Endothelial cell (in vitro differentiated cells): ENCODE results near the gene ORM1. TPM values are rescaled to one million over a fixed set of nuclear protein-coding genes. Genes with fewer than 3 reads are reported as not detected.

Source experiments
- DNase-seq: peaks from one replicate; pipeline ENCODE4 v3.0.0; 2021; ENCODE audit warnings: low spot score
- H3K27ac Mint-ChIP-seq: one replicate; pipeline ENCODE4 v1.8.0; 2021; ENCODE audit warnings: mixed read lengths, inconsistent platforms; ENCODE audit not compliant: unreplicated experiment
- H3K27me3 Mint-ChIP-seq: one replicate; pipeline ENCODE4 v1.8.0; 2021; ENCODE audit warnings: mild to moderate bottlenecking, moderate library complexity, mixed read lengths, inconsistent platforms; ENCODE audit not compliant: unreplicated experiment
- H3K36me3 Mint-ChIP-seq: one replicate; pipeline ENCODE4 v1.8.0; 2021; ENCODE audit warnings: mild to moderate bottlenecking, low read depth, mixed read lengths, inconsistent platforms; ENCODE audit not compliant: unreplicated experiment
- H3K4me1 Mint-ChIP-seq: one replicate; pipeline ENCODE4 v1.8.0; 2021; ENCODE audit warnings: mild to moderate bottlenecking, mixed read lengths, inconsistent platforms; ENCODE audit not compliant: unreplicated experiment
- H3K4me3 Mint-ChIP-seq: one replicate; pipeline ENCODE4 v1.8.0; 2021; ENCODE audit warnings: mild to moderate bottlenecking, mixed read lengths, inconsistent platforms; ENCODE audit not compliant: unreplicated experiment
- H3K9me3 Mint-ChIP-seq: one replicate; pipeline ENCODE4 v1.8.0; 2021; ENCODE audit warnings: mixed read lengths, inconsistent platforms; ENCODE audit not compliant: unreplicated experiment
- total RNA-seq: library from RNA; stranded (reverse); fragmentation: NEBNext Ultra II Directional; extraction: Animal tissue kit (Norgen Biotek cat#: 25700); gene quantifications from one replicate; pipeline ENCODE4 v1.2.1, GENCODE V29; 2021; ENCODE audit not compliant: unreplicated experiment
- TF ChIP-seq, protein P1 (sequence below): fragments of 200-600 bp; sonication (generic); IDR thresholded peaks from one replicate; pipeline ENCODE4 v1.5.0; 2021; ENCODE audit warnings: antibody characterized with exemption; ENCODE audit not compliant: unreplicated experiment

Gene ORM1
- total RNA-seq, 1 donor from 2014 or later: not detected

- Mint-ChIP-seq H3K27ac (no peak overlapping the region), H3K36me3 (peaks cover 42% of the 10 kb centered on the region)
These were observed 42.3 kb downstream of the ORM1 start for GRCh38 chr9:114365194-114365593.

DNA sequence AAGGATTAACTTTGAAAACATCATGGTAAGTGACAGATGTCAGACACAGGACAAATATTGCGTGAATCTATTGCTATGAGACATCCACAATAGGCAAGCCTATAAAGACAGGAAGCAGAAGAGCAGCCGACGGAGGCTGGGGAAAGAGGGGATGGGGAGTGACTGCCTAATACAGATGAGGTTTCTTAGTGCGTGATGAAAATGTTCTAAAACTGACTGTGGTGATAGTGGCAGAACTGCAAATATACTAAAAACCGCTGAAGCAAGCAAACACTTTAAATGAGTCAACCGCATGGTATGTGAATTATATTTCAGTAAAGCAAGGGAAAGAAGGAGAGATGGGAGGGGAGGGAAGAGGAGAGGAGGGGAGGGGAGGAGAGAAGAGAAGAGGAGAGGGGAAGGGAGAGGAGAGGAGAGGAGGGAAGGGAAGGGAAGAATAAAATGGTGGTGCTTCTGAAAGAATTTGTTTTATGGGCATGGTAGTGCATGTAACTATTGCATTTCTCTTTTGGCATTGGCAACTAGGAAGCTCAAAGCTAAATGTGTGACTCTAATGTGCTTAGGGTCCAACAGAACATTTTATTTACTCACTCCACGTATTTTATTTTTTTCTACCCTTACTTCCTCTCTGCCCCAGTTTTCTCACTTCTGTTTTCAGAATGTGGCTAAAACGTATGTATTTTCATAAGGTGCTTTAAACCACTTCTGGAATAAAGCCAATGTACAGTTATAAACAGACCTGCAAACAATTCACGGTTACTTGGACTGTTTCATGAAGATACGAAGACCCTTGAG lies 43.6 kb downstream of the ORM1 start:
- Mint-ChIP-seq H3K27me3 (peaks cover 7% of the 10 kb centered on the region), H3K27ac (no peak overlapping the region), H3K4me3 (peak overlapping the region; percentile 42), H3K4me1 (peaks cover 29% of the 10 kb centered on the region), H3K9me3 (no peaks in the 10 kb centered on the region), H3K36me3 (peaks cover 29% of the 10 kb centered on the region)
- TF ChIP-seq, protein P1, sequence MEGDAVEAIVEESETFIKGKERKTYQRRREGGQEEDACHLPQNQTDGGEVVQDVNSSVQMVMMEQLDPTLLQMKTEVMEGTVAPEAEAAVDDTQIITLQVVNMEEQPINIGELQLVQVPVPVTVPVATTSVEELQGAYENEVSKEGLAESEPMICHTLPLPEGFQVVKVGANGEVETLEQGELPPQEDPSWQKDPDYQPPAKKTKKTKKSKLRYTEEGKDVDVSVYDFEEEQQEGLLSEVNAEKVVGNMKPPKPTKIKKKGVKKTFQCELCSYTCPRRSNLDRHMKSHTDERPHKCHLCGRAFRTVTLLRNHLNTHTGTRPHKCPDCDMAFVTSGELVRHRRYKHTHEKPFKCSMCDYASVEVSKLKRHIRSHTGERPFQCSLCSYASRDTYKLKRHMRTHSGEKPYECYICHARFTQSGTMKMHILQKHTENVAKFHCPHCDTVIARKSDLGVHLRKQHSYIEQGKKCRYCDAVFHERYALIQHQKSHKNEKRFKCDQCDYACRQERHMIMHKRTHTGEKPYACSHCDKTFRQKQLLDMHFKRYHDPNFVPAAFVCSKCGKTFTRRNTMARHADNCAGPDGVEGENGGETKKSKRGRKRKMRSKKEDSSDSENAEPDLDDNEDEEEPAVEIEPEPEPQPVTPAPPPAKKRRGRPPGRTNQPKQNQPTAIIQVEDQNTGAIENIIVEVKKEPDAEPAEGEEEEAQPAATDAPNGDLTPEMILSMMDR: no peak
- DNase-seq: no peak

More at GRCh38 chr9:114365194-114365593, 42.3 kb downstream of the ORM1 start:
- Mint-ChIP-seq H3K27me3 (peaks cover 10% of the 10 kb centered on the region), H3K9me3 (no peaks in the 10 kb centered on the region), H3K4me1 (peaks cover 18% of the 10 kb centered on the region), H3K4me3 (no peak overlapping the region)
- DNase-seq: no peak
- TF ChIP-seq, protein P1: no peak

GRCh38 chr9:114367366-114367765 lies 44.5 kb downstream of the ORM1 start:
- no peak overlapping the region for H3K4me3 Mint-ChIP-seq

GRCh38 chr9:114367772-114368569 lies 45.1 kb downstream of the ORM1 start:
- Mint-ChIP-seq H3K36me3 (peaks cover 27% of the 10 kb centered on the region), H3K4me1 (peaks cover 42% of the 10 kb centered on the region), H3K4me3 (no peak overlapping the region), H3K9me3 (no peaks in the 10 kb centered on the region), H3K27me3 (peaks cover 6% of the 10 kb centered on the region), H3K27ac (no peak overlapping the region)
- TF ChIP-seq, protein P1: no peak
- DNase-seq: no peak

More at GRCh38 chr9:114367366-114367765, 44.5 kb downstream of the ORM1 start:
- Mint-ChIP-seq H3K36me3 (peaks cover 27% of the 10 kb centered on the region), H3K27me3 (peaks cover 7% of the 10 kb centered on the region), H3K4me1 (peaks cover 37% of the 10 kb centered on the region), H3K9me3 (no peaks in the 10 kb centered on the region), H3K27ac (no peak overlapping the region)
- DNase-seq: no peak
- TF ChIP-seq, protein P1: no peak
